ENCODE data around the gene KIF5A. TPM values are rescaled to one million over a fixed set of nuclear protein-coding genes. Genes with fewer than 3 reads are reported as not detected.
"Not testable (repeated sequence)": the region's sequence is repeated elsewhere in the genome, so short reads cannot be mapped to it uniquely, and the experiment has no call there.

Gene KIF5A
- total RNA-seq, 4 donors from 2014 or later, result 2.1 to 3.2 (median 2.4) TPM

DNA sequence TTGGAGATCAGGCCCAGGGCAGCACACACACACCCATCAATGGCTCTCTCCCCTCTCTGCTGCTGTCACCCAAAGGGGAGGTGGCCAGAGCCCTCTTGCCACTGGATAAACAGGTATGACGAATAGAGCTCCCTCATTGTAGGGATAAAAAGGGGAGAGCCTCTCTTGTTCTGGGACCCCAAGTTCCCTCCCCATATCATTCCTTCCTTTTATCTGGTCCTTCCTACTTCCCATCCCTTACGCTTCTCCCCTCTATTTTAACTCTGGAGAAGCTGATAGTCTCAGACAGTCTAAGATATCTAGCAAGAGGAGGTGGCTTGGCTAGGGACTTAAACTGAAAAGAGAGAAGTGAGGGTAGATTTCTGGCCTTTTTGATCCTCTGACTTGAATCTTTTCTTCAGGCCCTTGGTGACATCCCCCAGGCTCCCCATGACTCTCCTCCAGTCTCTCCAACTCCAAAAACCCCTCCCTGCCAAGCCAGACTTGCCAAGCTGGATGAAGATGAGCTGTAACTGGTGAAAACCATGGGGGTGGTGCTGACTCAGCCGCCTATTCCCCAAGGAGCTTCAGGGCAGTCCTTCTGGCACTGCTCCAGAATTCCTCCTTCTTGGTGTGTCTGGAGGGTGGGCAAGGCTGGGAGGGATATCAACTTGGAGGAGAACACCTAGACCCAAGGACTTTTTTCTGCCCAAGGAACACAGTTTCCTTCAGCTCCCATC lies 66.7 kb downstream of the KIF5A start:
- H3K4me3 ChIP-seq, result no peak overlapping the region
- TF ChIP-seq POLR2A (IDR thresholded peaks at IDR 0.05; ENCODE audit: low read depth) (no peak), EP300 (IDR thresholded peaks at IDR 0.05) (no peak), POLR2AphosphoS5 (IDR thresholded peaks at IDR 0.05) (no peak)
- TF ChIP-seq, protein P1, sequence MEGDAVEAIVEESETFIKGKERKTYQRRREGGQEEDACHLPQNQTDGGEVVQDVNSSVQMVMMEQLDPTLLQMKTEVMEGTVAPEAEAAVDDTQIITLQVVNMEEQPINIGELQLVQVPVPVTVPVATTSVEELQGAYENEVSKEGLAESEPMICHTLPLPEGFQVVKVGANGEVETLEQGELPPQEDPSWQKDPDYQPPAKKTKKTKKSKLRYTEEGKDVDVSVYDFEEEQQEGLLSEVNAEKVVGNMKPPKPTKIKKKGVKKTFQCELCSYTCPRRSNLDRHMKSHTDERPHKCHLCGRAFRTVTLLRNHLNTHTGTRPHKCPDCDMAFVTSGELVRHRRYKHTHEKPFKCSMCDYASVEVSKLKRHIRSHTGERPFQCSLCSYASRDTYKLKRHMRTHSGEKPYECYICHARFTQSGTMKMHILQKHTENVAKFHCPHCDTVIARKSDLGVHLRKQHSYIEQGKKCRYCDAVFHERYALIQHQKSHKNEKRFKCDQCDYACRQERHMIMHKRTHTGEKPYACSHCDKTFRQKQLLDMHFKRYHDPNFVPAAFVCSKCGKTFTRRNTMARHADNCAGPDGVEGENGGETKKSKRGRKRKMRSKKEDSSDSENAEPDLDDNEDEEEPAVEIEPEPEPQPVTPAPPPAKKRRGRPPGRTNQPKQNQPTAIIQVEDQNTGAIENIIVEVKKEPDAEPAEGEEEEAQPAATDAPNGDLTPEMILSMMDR (IDR thresholded peaks at IDR 0.05), result no peak
- 66% methylated on average over 3 of the region's 3 CpGs for WGBS
- no peak for DNase-seq (ENCODE audit: extremely low spot score)
- H3K27ac ChIP-seq (replicated peaks in 1 of 4), result peak overlapping the region in 2 of 4 donors; percentile 37 to 40
- peaks cover 0 to 28% (median 3%) of the 10 kb centered on the region in 4 donors for H3K27me3 ChIP-seq
- no peaks in the 10 kb centered on the region for H3K9me3 ChIP-seq
- H3K36me3 ChIP-seq, result peaks cover 9 to 47% (median 24%) of the 10 kb centered on the region in 4 donors
- intact Hi-C loops (cut with DNase I), result no loop called here
- H3K4me1 ChIP-seq, result peaks cover 47 to 78% (median 67%) of the 10 kb centered on the region in 4 donors

DNA sequence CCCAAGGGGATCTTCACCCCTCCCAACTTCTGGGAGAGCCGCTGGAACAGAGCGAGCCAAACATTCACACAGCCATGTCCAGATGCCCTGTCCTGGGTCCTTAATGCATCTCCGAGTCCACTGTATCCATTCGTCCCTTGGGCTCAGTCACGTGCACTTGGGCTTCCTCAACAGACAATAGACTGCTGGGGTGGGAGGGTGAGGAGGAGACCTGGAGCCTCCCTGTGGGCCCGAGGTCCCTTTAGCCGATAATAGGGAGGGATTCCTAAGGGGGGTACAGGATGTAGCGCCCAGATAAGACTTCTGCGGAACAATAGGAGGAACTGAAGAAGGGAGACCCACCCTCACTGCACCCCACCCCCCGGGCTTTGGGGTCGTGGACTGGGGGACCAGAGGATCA lies 68.1 kb downstream of the KIF5A start:
- intact Hi-C loops (cut with DNase I), result no loop called here
- Histone ChIP-seq H3K4me1 (peaks cover 42 to 71% (median 59%) of the 10 kb centered on the region in 4 donors), H3K27me3 (peaks cover 0 to 29% (median 4%) of the 10 kb centered on the region in 4 donors), H3K4me3 (no peak overlapping the region), H3K36me3 (peaks cover 9 to 52% (median 24%) of the 10 kb centered on the region in 4 donors), H3K9me3 (no peaks in the 10 kb centered on the region), H3K27ac (replicated peaks in 1 of 4) (no peak overlapping the region)
- TF ChIP-seq POLR2AphosphoS5 (IDR thresholded peaks at IDR 0.05) (no peak), EP300 (IDR thresholded peaks at IDR 0.05) (no peak), POLR2A (IDR thresholded peaks at IDR 0.05; ENCODE audit: low read depth) (no peak)
- TF ChIP-seq, protein P1 (IDR thresholded peaks at IDR 0.05), result no peak
- no peak for DNase-seq (ENCODE audit: extremely low spot score)
- WGBS, result 51% methylated on average over 8 of the region's 11 CpGs

GRCh38 chr12:57618431-57618830 lies 68.6 kb downstream of the KIF5A start:
- H3K4me3 ChIP-seq; H3K27ac ChIP-seq (replicated peaks in 1 of 4); H3K9me3 ChIP-seq; intact Hi-C loops (cut with DNase I); DNase-seq (ENCODE audit: extremely low spot score): not testable (repeated sequence)
- WGBS, result 98% methylated on average over 6 of the region's 6 CpGs
- Histone ChIP-seq H3K4me1 (peaks cover 37 to 66% (median 54%) of the 10 kb centered on the region in 4 donors), H3K36me3 (peaks cover 9 to 48% (median 24%) of the 10 kb centered on the region in 4 donors), H3K27me3 (peaks cover 0 to 29% (median 4%) of the 10 kb centered on the region in 4 donors)

DNA sequence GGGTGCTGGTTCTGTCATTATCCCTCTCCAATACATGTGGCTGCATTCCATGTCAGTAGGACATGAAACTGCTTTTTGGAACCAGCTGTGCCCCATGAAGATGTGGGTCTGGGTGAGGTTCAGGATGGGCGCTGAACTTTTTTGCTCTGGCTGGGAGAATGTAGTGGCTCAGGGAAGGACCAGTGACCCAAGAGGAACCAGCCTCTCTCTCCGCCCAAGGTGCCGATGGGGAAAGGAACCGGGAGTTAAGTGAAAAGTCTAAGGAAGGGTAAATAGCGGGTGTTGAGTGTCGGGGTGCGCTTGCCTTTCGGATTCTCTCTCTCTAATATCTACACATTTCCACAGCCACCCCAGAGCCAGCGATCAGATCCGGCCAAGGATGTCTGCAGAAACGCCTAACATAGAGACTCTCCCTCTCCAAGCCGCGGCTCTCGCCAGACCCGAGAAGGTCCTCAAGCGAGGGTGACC lies 69.2 kb downstream of the KIF5A start:
- Histone ChIP-seq H3K4me3 (no peak overlapping the region), H3K36me3 (peaks cover 9 to 42% (median 22%) of the 10 kb centered on the region in 4 donors), H3K27ac (replicated peaks in 1 of 4) (no peak overlapping the region), H3K9me3 (no peaks in the 10 kb centered on the region), H3K4me1 (peaks cover 32 to 61% (median 48%) of the 10 kb centered on the region in 4 donors), H3K27me3 (peaks cover 0 to 29% (median 4%) of the 10 kb centered on the region in 4 donors)
- DNase-seq (ENCODE audit: extremely low spot score), result no peak
- 74% methylated on average over 16 of the region's 16 CpGs for WGBS
- intact Hi-C loops (cut with DNase I), result no loop called here
- TF ChIP-seq POLR2A (IDR thresholded peaks at IDR 0.05; ENCODE audit: low read depth), result no peak
- TF ChIP-seq, protein P1 (IDR thresholded peaks at IDR 0.05), result no peak
- TF ChIP-seq EP300 (IDR thresholded peaks at IDR 0.05), result no peak
- no peak for TF ChIP-seq POLR2AphosphoS5 (IDR thresholded peaks at IDR 0.05)

- intact Hi-C loops (cut with DNase I), result no loop called here
- H3K36me3 ChIP-seq, result peaks cover 9 to 43% (median 20%) of the 10 kb centered on the region in 4 donors
- H3K27ac ChIP-seq (replicated peaks in 1 of 4), result no peak overlapping the region
- no peak for TF ChIP-seq POLR2A (IDR thresholded peaks at IDR 0.05; ENCODE audit: low read depth)
- TF ChIP-seq POLR2AphosphoS5 (IDR thresholded peaks at IDR 0.05), result no peak
- TF ChIP-seq, protein P1 (IDR thresholded peaks at IDR 0.05), result no peak
- TF ChIP-seq EP300 (IDR thresholded peaks at IDR 0.05), result no peak
- DNase-seq (ENCODE audit: extremely low spot score), result no peak
- 51% methylated on average over 36 of the region's 46 CpGs for WGBS
- H3K9me3 ChIP-seq, result no peaks in the 10 kb centered on the region
- H3K27me3 ChIP-seq, result peaks cover 0 to 29% (median 4%) of the 10 kb centered on the region in 4 donors
- H3K4me3 ChIP-seq, result no peak overlapping the region
- peaks cover 30 to 54% (median 42%) of the 10 kb centered on the region in 4 donors for H3K4me1 ChIP-seq
These were observed 69.8 kb downstream of the KIF5A start for GRCh38 chr12:57619434-57620244.

All from esophagus muscularis mucosa (tissue), 4 donors.